ENCODE measurements around the gene MPL.

DNA sequence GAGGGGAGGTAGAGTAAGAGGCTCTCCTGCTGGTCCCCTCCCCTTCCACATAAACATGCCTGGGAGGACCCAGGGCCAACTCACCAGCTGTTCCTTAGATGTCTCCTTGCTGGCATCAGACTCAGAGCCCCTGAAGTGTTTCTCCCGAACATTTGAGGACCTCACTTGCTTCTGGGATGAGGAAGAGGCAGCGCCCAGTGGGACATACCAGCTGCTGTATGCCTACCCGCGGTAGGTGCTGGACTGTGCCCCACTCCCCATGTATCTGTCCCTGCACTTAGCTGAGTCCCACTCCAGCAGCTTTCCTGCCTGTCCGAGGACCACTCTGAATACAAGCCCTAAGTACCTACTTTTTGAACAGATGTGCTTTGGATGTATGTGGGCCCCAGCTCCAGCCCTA lies 383 bp downstream of the MPL start:
- TF ChIP-seq POLR2AphosphoS5 (IDR thresholded peaks at IDR 0.05) = no peak
- TF ChIP-seq, protein P1, sequence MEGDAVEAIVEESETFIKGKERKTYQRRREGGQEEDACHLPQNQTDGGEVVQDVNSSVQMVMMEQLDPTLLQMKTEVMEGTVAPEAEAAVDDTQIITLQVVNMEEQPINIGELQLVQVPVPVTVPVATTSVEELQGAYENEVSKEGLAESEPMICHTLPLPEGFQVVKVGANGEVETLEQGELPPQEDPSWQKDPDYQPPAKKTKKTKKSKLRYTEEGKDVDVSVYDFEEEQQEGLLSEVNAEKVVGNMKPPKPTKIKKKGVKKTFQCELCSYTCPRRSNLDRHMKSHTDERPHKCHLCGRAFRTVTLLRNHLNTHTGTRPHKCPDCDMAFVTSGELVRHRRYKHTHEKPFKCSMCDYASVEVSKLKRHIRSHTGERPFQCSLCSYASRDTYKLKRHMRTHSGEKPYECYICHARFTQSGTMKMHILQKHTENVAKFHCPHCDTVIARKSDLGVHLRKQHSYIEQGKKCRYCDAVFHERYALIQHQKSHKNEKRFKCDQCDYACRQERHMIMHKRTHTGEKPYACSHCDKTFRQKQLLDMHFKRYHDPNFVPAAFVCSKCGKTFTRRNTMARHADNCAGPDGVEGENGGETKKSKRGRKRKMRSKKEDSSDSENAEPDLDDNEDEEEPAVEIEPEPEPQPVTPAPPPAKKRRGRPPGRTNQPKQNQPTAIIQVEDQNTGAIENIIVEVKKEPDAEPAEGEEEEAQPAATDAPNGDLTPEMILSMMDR (IDR thresholded peaks at IDR 0.05 in 8 of 11, conservative IDR thresholded peaks at IDR 0.05 in 3 of 11) = no peak

All from spleen (tissue), 7 donors.